Psoas muscle (tissue), 8 donors: Measurements from ENCODE around the gene DTWD2. TPM values are rescaled to one million over a fixed set of nuclear protein-coding genes. Genes with fewer than 3 reads are reported as not detected.

Experiments used
- ATAC-seq, 4 donors: fragments of 200-7000 bp; cut with Tn5 transposase; one replicate each; pipeline ENCODE4 v1.9.1; 2020; ENCODE audit warnings: moderate library complexity in 3 of 4, mild to moderate bottlenecking in 2 of 4
- DNase-seq, 2 donors: peaks; one replicate each; pipeline ENCODE4 v3.0.0-alpha.2; 2020
- H3K27ac ChIP-seq: fragments of 200-600 bp; one replicate; pipeline ENCODE4 v1.8.0; 2022
- H3K27me3 ChIP-seq, 3 donors: fragments of 200-600 bp in 1 of 3; one replicate each; pipeline versions ENCODE4 v1.6.1 to v1.8.0; 2013 to 2022; ENCODE audit warnings: low read length in 2 of 3, mild to moderate bottlenecking in 2 of 3, moderate library complexity in 1 of 3; ENCODE audit not compliant: insufficient read depth in 3 of 3
- H3K36me3 ChIP-seq, 2 donors: fragments of 200-600 bp in 1 of 2; one replicate each; pipeline versions ENCODE4 v1.6.1 to v1.8.0; 2013 to 2022; ENCODE audit warnings: low read depth in 1 of 2, mild to moderate bottlenecking in 1 of 2, moderate library complexity in 1 of 2; ENCODE audit not compliant: insufficient read depth in 1 of 2
- H3K4me1 ChIP-seq: fragments of 200-600 bp; one replicate; pipeline ENCODE4 v1.8.0; 2022
- H3K4me3 ChIP-seq: fragments of 200-600 bp; one replicate; pipeline ENCODE4 v1.8.0; 2022; ENCODE audit warnings: mild to moderate bottlenecking
- H3K9me3 ChIP-seq: fragments of 200-600 bp; one replicate; pipeline ENCODE4 v1.8.0; 2022
- WGBS, 3 donors: extraction: QIAGEN DNeasy Blood & Tissue Kit; methylation state at CpG; one replicate each; pipeline versions ENCODE4 v1.1.6 to v1.1.7; 2013; 5-methylcytosine and 5-hydroxymethylcytosine counted together
- intact Hi-C, 2 donors: fragments of 100-400 bp; cut with DNase I; formaldehyde crosslinking; loops; one replicate each; pipeline versions ENCODE4 v1.11.0 to v1.14.2; 2022
- polyA plus RNA-seq, 3 donors: library from polyadenylated mRNA; stranded (reverse); fragments of 200-250 nt; gene quantifications; one replicate each; pipeline ENCODE4 v1.2.3, GENCODE V29; 2013
- total RNA-seq, 4 donors: library from RNA; stranded (reverse); fragmentation: NEBNext Ultra II Directional in 2 of 4; extraction: Animal tissue kit (Norgen Biotek cat#: 25700) in 2 of 4; gene quantifications; one replicate each; pipeline versions ENCODE4 v1.2.1 to v1.2.4, GENCODE V29; 2021 to 2023
- TF ChIP-seq, protein P1 (sequence below): fragments of 200-600 bp; IDR thresholded peaks from one replicate; pipeline ENCODE4 v1.8.0; 2022; ENCODE audit warnings: antibody characterized with exemption
- donor health status: healthy with polysubstance abuse.
- donor health status: DM: no; HTN: no; CAD: no; lungs with moderate emphysema.
- donor health status: Bipolar disorder and iron deficiency.
- donor health status: healthy.
- donor health status: DM: yes; HTN: yes; CAD: no.
- donor health status: DM: no; HTN: no; CAD: no.
- donor health status: DM: no; HTN: no; CAD: no.
- donor health status: DM: yes; HTN: yes; CAD: no.

DTWD2 gene
- total and polyA plus RNA-seq, 7 donors: 1.4 to 9.3 (median 5.5) TPM

DNA sequence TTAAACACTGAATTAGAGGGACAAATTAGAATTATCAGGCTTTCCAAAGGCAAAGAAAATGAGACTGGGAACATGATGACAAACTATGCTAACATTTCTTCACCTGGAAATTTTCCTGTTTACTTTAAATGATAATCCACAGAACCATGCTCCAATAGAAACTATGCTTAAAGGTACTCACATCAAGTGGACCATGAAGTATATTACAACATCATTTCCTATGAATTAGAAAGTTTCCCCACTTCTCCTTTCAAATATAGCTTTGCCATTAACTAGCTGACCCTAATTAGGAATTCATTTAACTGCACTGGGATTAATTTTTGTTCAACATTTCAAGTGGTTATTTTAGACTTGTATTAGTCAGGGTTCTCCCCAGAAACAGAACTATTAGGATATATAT lies 81.4 kb downstream of the DTWD2 start:
- intact Hi-C loops: no loop called here

DNA sequence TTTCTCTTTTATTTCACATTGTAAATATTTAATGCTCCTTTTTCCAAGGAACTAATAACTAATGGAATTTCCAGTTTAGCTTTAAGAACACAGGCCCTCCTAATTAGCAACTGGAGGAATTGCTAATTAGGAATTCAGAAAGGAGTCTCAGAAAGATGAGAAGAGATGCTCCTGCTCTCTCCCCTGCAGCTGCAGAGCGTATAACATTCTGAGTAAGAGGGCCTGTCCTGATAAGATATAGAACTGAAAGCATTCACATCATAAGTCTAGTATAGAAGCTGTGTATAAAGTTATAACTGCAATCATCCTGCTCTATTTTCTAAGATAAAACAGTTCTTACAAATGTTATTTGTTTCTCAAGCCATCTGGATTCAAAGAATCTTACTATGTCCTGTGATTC lies 83.2 kb downstream of the DTWD2 start:
- DNase-seq (no peak), ATAC-seq (no peak)
- intact Hi-C loops: no loop called here
- Histone ChIP-seq H3K36me3 (no peaks in the 10 kb centered on the region), H3K4me3 (no peak overlapping the region), H3K9me3 (no peaks in the 10 kb centered on the region), H3K27ac (no peak overlapping the region), H3K27me3 (no peaks in the 10 kb centered on the region), H3K4me1 (no peaks in the 10 kb centered on the region)
- 97 to 100% (median 99%) methylated on average over 1 of the region's 1 CpG for WGBS, 3 donors
- TF ChIP-seq, protein P1, sequence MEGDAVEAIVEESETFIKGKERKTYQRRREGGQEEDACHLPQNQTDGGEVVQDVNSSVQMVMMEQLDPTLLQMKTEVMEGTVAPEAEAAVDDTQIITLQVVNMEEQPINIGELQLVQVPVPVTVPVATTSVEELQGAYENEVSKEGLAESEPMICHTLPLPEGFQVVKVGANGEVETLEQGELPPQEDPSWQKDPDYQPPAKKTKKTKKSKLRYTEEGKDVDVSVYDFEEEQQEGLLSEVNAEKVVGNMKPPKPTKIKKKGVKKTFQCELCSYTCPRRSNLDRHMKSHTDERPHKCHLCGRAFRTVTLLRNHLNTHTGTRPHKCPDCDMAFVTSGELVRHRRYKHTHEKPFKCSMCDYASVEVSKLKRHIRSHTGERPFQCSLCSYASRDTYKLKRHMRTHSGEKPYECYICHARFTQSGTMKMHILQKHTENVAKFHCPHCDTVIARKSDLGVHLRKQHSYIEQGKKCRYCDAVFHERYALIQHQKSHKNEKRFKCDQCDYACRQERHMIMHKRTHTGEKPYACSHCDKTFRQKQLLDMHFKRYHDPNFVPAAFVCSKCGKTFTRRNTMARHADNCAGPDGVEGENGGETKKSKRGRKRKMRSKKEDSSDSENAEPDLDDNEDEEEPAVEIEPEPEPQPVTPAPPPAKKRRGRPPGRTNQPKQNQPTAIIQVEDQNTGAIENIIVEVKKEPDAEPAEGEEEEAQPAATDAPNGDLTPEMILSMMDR: no peak

More for the DNA sequence above, 81.4 kb downstream of the DTWD2 start:
- no peaks in the 10 kb centered on the region for H3K36me3 ChIP-seq
- no peak for DNase-seq
- TF ChIP-seq, protein P1: no peak
- no peaks in the 10 kb centered on the region for H3K9me3 ChIP-seq
- no peaks in the 10 kb centered on the region for H3K27me3 ChIP-seq
- H3K4me1 ChIP-seq: no peaks in the 10 kb centered on the region
- ATAC-seq: no peak
- H3K4me3 ChIP-seq: no peak overlapping the region
- H3K27ac ChIP-seq: no peak overlapping the region

DNA sequence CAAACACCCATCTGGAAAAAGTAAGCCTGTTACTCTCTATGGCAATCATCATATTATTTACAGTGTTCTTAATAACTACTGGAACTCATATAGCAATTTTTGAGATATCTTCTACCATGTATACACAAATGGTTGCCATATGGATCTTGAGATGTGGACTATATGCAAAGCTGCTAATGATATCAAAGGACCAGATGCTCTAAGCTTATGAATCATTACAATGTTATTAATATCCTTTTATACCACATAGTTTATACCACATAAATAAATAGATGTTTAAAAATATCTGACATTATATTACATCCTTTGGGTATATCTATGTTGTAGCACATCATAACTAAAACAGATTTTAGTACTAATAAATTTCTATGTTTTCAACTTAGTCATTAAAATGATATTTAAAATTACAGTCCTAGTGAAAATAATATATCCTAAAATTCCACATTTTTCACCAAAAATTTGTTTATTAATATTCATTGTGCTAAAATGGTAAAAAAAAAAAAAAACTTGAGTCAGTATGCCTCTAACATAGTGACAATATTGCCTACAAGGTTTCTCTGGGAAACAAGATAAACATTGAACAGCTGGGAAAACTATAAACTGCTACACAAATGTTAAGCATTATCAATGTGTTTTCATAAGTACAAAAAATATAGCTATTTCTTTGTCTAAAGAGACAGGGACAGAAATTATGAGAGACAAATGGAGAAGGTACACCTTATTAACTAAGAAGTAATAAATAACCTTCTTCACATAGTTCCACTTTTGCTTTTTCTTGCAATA lies 85.5 kb downstream of the DTWD2 start:
- intact Hi-C loops: no loop called here
- H3K4me3 ChIP-seq: no peak overlapping the region
- TF ChIP-seq, protein P1: no peak
- no peak for DNase-seq
- no peaks in the 10 kb centered on the region for H3K36me3 ChIP-seq
- H3K4me1 ChIP-seq: no peaks in the 10 kb centered on the region
- no peaks in the 10 kb centered on the region for H3K27me3 ChIP-seq
- no peaks in the 10 kb centered on the region for H3K9me3 ChIP-seq
- ATAC-seq: no peak
- H3K27ac ChIP-seq: no peak overlapping the region

DNA sequence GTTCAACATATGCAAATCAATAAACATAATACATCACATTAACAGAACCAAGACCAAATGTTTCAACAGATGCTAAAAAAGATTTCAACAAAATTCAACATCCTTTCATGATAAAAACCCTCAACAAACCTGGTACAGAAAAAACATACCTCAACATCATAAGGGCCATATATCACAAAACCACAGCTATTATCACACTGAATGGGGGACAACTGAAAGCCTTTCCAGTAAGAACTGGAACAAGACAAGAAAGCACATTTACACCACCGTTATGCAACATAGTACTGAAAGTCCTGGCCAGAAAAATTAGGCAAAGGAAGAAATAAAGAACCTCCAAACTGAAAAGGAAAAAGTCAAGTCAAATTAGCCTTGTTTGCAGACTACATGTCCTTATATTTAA lies 93.6 kb downstream of the DTWD2 start:
- no peaks in the 10 kb centered on the region for H3K9me3 ChIP-seq
- no peaks in the 10 kb centered on the region for H3K27me3 ChIP-seq
- ATAC-seq: no peak
- intact Hi-C loops: no loop called here
- no peaks in the 10 kb centered on the region for H3K36me3 ChIP-seq
- H3K27ac ChIP-seq: no peak overlapping the region
- H3K4me1 ChIP-seq: peaks cover 10% of the 10 kb centered on the region
- WGBS, 3 donors: 44 to 61% (median 52%) methylated on average over 1 of the region's 1 CpG
- no peak for DNase-seq
- TF ChIP-seq, protein P1: no peak
- H3K4me3 ChIP-seq: no peak overlapping the region

DNA sequence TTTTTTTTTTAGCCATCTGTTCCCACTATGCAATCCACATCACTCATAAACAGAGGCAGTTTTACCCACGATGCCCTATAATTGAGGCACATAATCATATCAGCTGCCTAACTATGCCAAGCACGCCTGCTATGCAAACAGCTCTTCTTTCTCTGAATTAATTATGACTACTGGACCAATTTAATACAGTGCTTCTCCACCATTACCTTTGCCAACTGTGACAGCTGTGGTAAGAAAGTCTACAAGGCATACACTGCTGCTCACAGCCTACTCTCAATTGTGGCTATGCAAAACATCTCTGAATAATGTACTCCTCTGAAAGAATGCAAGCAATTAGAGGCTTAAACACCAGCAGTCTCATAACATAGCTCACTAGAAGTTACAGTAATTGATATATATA lies 97.1 kb downstream of the DTWD2 start:
- peaks cover 10% of the 10 kb centered on the region for H3K4me1 ChIP-seq
- H3K9me3 ChIP-seq: no peaks in the 10 kb centered on the region
- WGBS, 3 donors: 26 to 35% (median 29%) methylated on average over 2 of the region's 2 CpGs
- DNase-seq (no peak), ATAC-seq (no peak)
- H3K27me3 ChIP-seq: no peaks in the 10 kb centered on the region
- no peaks in the 10 kb centered on the region for H3K36me3 ChIP-seq
- TF ChIP-seq, protein P1: no peak
- intact Hi-C loops: loop anchor here in 1 of 2 donors (2.0 kb wide), 1 partner anchor 492 kb away; no protein-coding TSS in a partner anchor
- H3K4me3 ChIP-seq: no peak overlapping the region
- no peak overlapping the region for H3K27ac ChIP-seq
